Measurements from ENCODE around the gene JPH4.

GRCh38 chr14:23626946-23627345 is 48.4 kb upstream of the JPH4 start:
- TF ChIP-seq EGR1 (IDR thresholded peaks at IDR 0.05; ENCODE audit: low read depth) (no peak), REST (IDR thresholded peaks at IDR 0.05; ENCODE audit: low read depth) (no peak)
